ENCODE measurements around the gene PAK5.

GRCh38 chr20:9723501-9724202 lies 115.2 kb downstream of the PAK5 start:
- TF ChIP-seq CTCF (IDR thresholded peaks at IDR 0.05 in 8 of 11, conservative IDR thresholded peaks at IDR 0.05 in 3 of 11) (no peak), POLR2A (IDR thresholded peaks at IDR 0.05) (no peak), POLR2AphosphoS5 (IDR thresholded peaks at IDR 0.05) (no peak)

All from spleen (tissue), 7 donors.